MCF 10A (cell line): Measurements from ENCODE around the gene DGKE. TPM values are rescaled to one million over a fixed set of nuclear protein-coding genes. Genes with fewer than 3 reads are reported as not detected.

ENCODE experiments used
- BruUV-seq: library from RNA; stranded (reverse); fragments of 400-500 nt; replicated peaks from 2 replicates; lab custom pipeline; 2021; lab: Mats Ljungman, UMichigan
- CTCF ChIA-PET: fragments of 300-600 bp; sonication (Branson Sonifier 250); formaldehyde crosslinking; extraction: SDS; loops from one replicate; lab custom pipeline; 2021; ENCODE audit warnings: antibody characterized with exemption, inconsistent platforms; lab: Yijun Ruan, JAX
- POLR2A ChIA-PET: fragments of 300-600, 350-650 bp; sonication (Branson Sonifier 250); formaldehyde crosslinking; extraction: SDS; loops from one replicate; lab custom pipeline; 2020; ENCODE audit warnings: antibody characterized with exemption, inconsistent platforms; lab: Yijun Ruan, JAX
- DNase-seq: peaks from one replicate; pipeline ENCODE4 v3.0.0-alpha.2; 2018; ENCODE audit not compliant: unreplicated experiment
- H3K27ac Mint-ChIP-seq: one replicate; pipeline ENCODE4 v1.8.0; 2022; ENCODE audit warnings: mild to moderate bottlenecking, low read depth, mixed read lengths; ENCODE audit not compliant: unreplicated experiment
- H3K27me3 Mint-ChIP-seq: one replicate; pipeline ENCODE4 v1.8.0; 2022; ENCODE audit warnings: mixed read lengths; ENCODE audit not compliant: insufficient read depth, unreplicated experiment
- H3K36me3 Mint-ChIP-seq: one replicate; pipeline ENCODE4 v1.8.0; 2022; ENCODE audit warnings: mild to moderate bottlenecking, moderate library complexity, mixed read lengths; ENCODE audit not compliant: insufficient read depth, unreplicated experiment
- H3K4me1 Mint-ChIP-seq: one replicate; pipeline ENCODE4 v1.8.0; 2022; ENCODE audit warnings: mixed read lengths; ENCODE audit not compliant: insufficient read depth, unreplicated experiment
- H3K4me3 Mint-ChIP-seq: one replicate; pipeline ENCODE4 v1.8.0; 2022; ENCODE audit warnings: mild to moderate bottlenecking, moderate library complexity, mixed read lengths; ENCODE audit not compliant: unreplicated experiment
- H3K9me3 Mint-ChIP-seq: one replicate; pipeline ENCODE4 v1.8.0; 2022; ENCODE audit warnings: mixed read lengths; ENCODE audit not compliant: unreplicated experiment
- CTCF ChIP-seq: fragments of 200-600 bp; IDR thresholded peaks from one replicate; pipeline ENCODE4 v1.8.0; 2022; ENCODE audit warnings: antibody characterized with exemption, mild to moderate bottlenecking; ENCODE audit not compliant: unreplicated experiment
- intact Hi-C: fragments of 100-400 bp; cut with micrococcal nuclease; formaldehyde crosslinking; loops from 2 replicates; pipeline ENCODE4 v1.14.1; 2022
- total RNA-seq: library from RNA; stranded (reverse); gene quantifications from 2 replicates; pipeline ENCODE4 v1.2.3, GENCODE V29; 2022

DGKE gene
- total RNA-seq, 1 experiment from 2014 or later, result 16.5 TPM

- peaks cover 10% of the 10 kb centered on the region for H3K9me3 Mint-ChIP-seq
- no peak for TF ChIP-seq CTCF
- H3K27me3 Mint-ChIP-seq, result no peaks in the 10 kb centered on the region
- ChIA-PET CTCF (interaction anchor here (0.8 to 1.9 kb wide), 2 partner anchors 24 kb away, joined by 3 to 10 read pairs; no protein-coding TSS in a partner anchor), POLR2A (interaction anchor here (1.3 kb wide), 1 partner anchor 12 kb away, joined by 3 read pairs; no protein-coding TSS in a partner anchor)
- no peak for DNase-seq
- H3K4me1 Mint-ChIP-seq, result peaks cover 4% of the 10 kb centered on the region
- no peak overlapping the region for H3K4me3 Mint-ChIP-seq
- intact Hi-C loops, result no loop called here
- BruUV-seq, result no TSS peak
- H3K36me3 Mint-ChIP-seq, result peaks cover 5% of the 10 kb centered on the region
- H3K27ac Mint-ChIP-seq, result no peak overlapping the region
Observed at GRCh38 chr17:56795221-56795865, 38.6 kb upstream of the DGKE start.

- POLR2A ChIA-PET, result no interaction called here
- Mint-ChIP-seq H3K36me3 (peaks cover 5% of the 10 kb centered on the region), H3K4me1 (peaks cover 4% of the 10 kb centered on the region), H3K27me3 (no peaks in the 10 kb centered on the region), H3K4me3 (no peak overlapping the region), H3K9me3 (peaks cover 10% of the 10 kb centered on the region), H3K27ac (no peak overlapping the region)
- DNase-seq, result no peak
- TF ChIP-seq CTCF, result no peak
- CTCF ChIA-PET, result interaction anchor here (0.6 kb wide), 1 partner anchor 52 kb away, joined by 3 read pairs; no protein-coding TSS in a partner anchor
- BruUV-seq, result no TSS peak
- intact Hi-C loops, result no loop called here
Observed at GRCh38 chr17:56796536-56796935, 37.4 kb upstream of the DGKE start.

GRCh38 chr17:56798916-56799315 is 35.0 kb upstream of the DGKE start:
- CTCF ChIA-PET, result interaction anchor here (2.0 kb wide), 1 partner anchor 21 kb away, joined by 7 read pairs; no protein-coding TSS in a partner anchor

More at GRCh38 chr17:56798916-56799315, 35.0 kb upstream of the DGKE start:
- no peak for TF ChIP-seq CTCF
- intact Hi-C loops, result no loop called here
- H3K36me3 Mint-ChIP-seq, result peaks cover 5% of the 10 kb centered on the region
- no peak overlapping the region for H3K4me3 Mint-ChIP-seq
- DNase-seq, result peak; percentile 58
- H3K9me3 Mint-ChIP-seq, result no peaks in the 10 kb centered on the region
- POLR2A ChIA-PET, result interaction anchor here (0.9 to 1.9 kb wide), 2 partner anchors 10 to 12 kb away, joined by 3 to 9 read pairs; no protein-coding TSS in a partner anchor
- no peaks in the 10 kb centered on the region for H3K27me3 Mint-ChIP-seq
- no peak overlapping the region for H3K27ac Mint-ChIP-seq
- no TSS peak for BruUV-seq
- peaks cover 4% of the 10 kb centered on the region for H3K4me1 Mint-ChIP-seq
